ENCODE data around the gene UBE2U. TPM values are rescaled to one million over a fixed set of nuclear protein-coding genes. Genes with fewer than 3 reads are reported as not detected.
"Not testable (repeated sequence)": the region's sequence is repeated elsewhere in the genome, so short reads cannot be mapped to it uniquely, and the experiment has no call there.

The UBE2U gene
- total RNA-seq, 4 donors from 2014 or later: not detected

- no peak for ATAC-seq (ENCODE audit: low FRiP score)
- no peak for TF ChIP-seq CTCF (IDR thresholded peaks at IDR 0.05)
- no peak for DNase-seq (ENCODE audit: low spot score)
Observed at GRCh38 chr1:64235910-64236309, 32.5 kb downstream of the UBE2U start.

- TF ChIP-seq CTCF (IDR thresholded peaks at IDR 0.05): no peak
- DNase-seq (ENCODE audit: low spot score) (no peak), ATAC-seq (ENCODE audit: low FRiP score) (no peak)
Observed at GRCh38 chr1:64236541-64236954, 33.1 kb downstream of the UBE2U start.

- not testable (repeated sequence) for ATAC-seq (ENCODE audit: low FRiP score); DNase-seq (ENCODE audit: low spot score)
Observed at GRCh38 chr1:64239519-64239918, 36.1 kb downstream of the UBE2U start.

GRCh38 chr1:64240206-64240605 is 36.8 kb downstream of the UBE2U start:
- DNase-seq (ENCODE audit: low spot score): no peak
- ATAC-seq (ENCODE audit: low FRiP score): no peak
- TF ChIP-seq CTCF (IDR thresholded peaks at IDR 0.05): no peak

GRCh38 chr1:64241069-64241468 is 37.6 kb downstream of the UBE2U start:
- no peak for TF ChIP-seq CTCF (IDR thresholded peaks at IDR 0.05)
- ATAC-seq (ENCODE audit: low FRiP score): no peak

GRCh38 chr1:64242895-64243756 is 39.7 kb downstream of the UBE2U start:
- ATAC-seq (ENCODE audit: low FRiP score) (no peak), DNase-seq (ENCODE audit: low spot score) (no peak)
- TF ChIP-seq CTCF (IDR thresholded peaks at IDR 0.05): no peak

More at GRCh38 chr1:64241069-64241468, 37.6 kb downstream of the UBE2U start:
- DNase-seq (ENCODE audit: low spot score): no peak

GRCh38 chr1:64243757-64244080 is 40.3 kb downstream of the UBE2U start:
- no peak for ATAC-seq (ENCODE audit: low FRiP score)
- no peak for DNase-seq (ENCODE audit: low spot score)
- no peak for TF ChIP-seq CTCF (IDR thresholded peaks at IDR 0.05)
